Measurements from ENCODE around the gene ABI3BP. TPM values are rescaled to one million over a fixed set of nuclear protein-coding genes. Genes with fewer than 3 reads are reported as not detected.

The ABI3BP gene
- total RNA-seq, 1 experiment from 2014 or later = 0.74 TPM

- no peak for TF ChIP-seq ELF4 (CRISPR knock-in tag; IDR thresholded peaks at IDR 0.05; ENCODE audit: low read depth)
- no peak for ATAC-seq
- Mint-ChIP-seq H3K27me3 (ENCODE audit: low read depth) (no peaks in the 10 kb centered on the region), H3K36me3 (no peaks in the 10 kb centered on the region), H3K4me1 (no peaks in the 10 kb centered on the region), H3K27ac (no peak overlapping the region), H3K9me3 (peaks cover 6% of the 10 kb centered on the region; the same call in 1 of the 2 replicates), H3K4me3 (no peak overlapping the region)
- ChIA-PET POLR2A (no interaction called here), CTCF (no interaction called here)
- no peak for DNase-seq (ENCODE audit: low spot score)
Observed at GRCh38 chr3:100972301-100972844, 20.8 kb downstream of the ABI3BP start.

- no peak for DNase-seq (ENCODE audit: low spot score)
- Mint-ChIP-seq H3K27ac (no peak overlapping the region), H3K4me1 (no peaks in the 10 kb centered on the region)
Observed at GRCh38 chr3:100971798-100972197, 21.4 kb downstream of the ABI3BP start.

GRCh38 chr3:100970477-100970990 lies 22.7 kb downstream of the ABI3BP start:
- no peaks in the 10 kb centered on the region for H3K36me3 Mint-ChIP-seq
- no peak for TF ChIP-seq SOX15 (CRISPR knock-in tag; IDR thresholded peaks at IDR 0.05)
- TF ChIP-seq ERG (CRISPR knock-in tag; IDR thresholded peaks at IDR 0.05) = no peak
- TF ChIP-seq ZNF532 (CRISPR knock-in tag; IDR thresholded peaks at IDR 0.05; ENCODE audit: borderline replicate concordance) = no peak
- TF ChIP-seq CDX4 (CRISPR knock-in tag; IDR thresholded peaks at IDR 0.05; ENCODE audit: borderline replicate concordance) = no peak
- no peak for TF ChIP-seq GTF2I (CRISPR knock-in tag; conservative IDR thresholded peaks at IDR 0.05)
- no peak for TF ChIP-seq ZBTB21 (CRISPR knock-in tag; IDR thresholded peaks at IDR 0.05; ENCODE audit: borderline replicate concordance)
- no peak for TF ChIP-seq MAX (CRISPR knock-in tag; IDR thresholded peaks at IDR 0.05)
- no peaks in the 10 kb centered on the region for H3K9me3 Mint-ChIP-seq
- CTCF ChIA-PET = no interaction called here
- POLR2A ChIA-PET = no interaction called here
- no peak overlapping the region for H3K4me3 Mint-ChIP-seq
- no peak for ATAC-seq
- no peak overlapping the region for H3K27ac Mint-ChIP-seq
- no peaks in the 10 kb centered on the region for H3K27me3 Mint-ChIP-seq (ENCODE audit: low read depth)
- no peaks in the 10 kb centered on the region for H3K4me1 Mint-ChIP-seq
- DNase-seq (ENCODE audit: low spot score) = no peak

More at GRCh38 chr3:100971798-100972197, 21.4 kb downstream of the ABI3BP start:
- 0 out of 2 replicates have a peak, but pooled peaks cover under 1% of the 10 kb centered on the region for H3K9me3 Mint-ChIP-seq
- POLR2A ChIA-PET = no interaction called here
- H3K4me3 Mint-ChIP-seq = no peak overlapping the region
- ATAC-seq = no peak
- TF ChIP-seq MAX (CRISPR knock-in tag; IDR thresholded peaks at IDR 0.05) (no peak), USF1 (CRISPR knock-in tag; IDR thresholded peaks at IDR 0.05) (no peak), EMX1 (CRISPR knock-in tag; IDR thresholded peaks at IDR 0.05) (no peak), JAZF1 (CRISPR knock-in tag; IDR thresholded peaks at IDR 0.05) (no peak), ZNF317 (CRISPR knock-in tag; IDR thresholded peaks at IDR 0.05; ENCODE audit: borderline replicate concordance, low read depth) (no peak), SP1 (CRISPR knock-in tag; conservative IDR thresholded peaks at IDR 0.05) (no peak), SMAD4 (CRISPR knock-in tag; IDR thresholded peaks at IDR 0.05) (no peak), ZMAT4 (CRISPR knock-in tag; IDR thresholded peaks at IDR 0.05) (no peak), ZSCAN18 (CRISPR knock-in tag; IDR thresholded peaks at IDR 0.05) (no peak), MXD4 (CRISPR knock-in tag; IDR thresholded peaks at IDR 0.05; ENCODE audit: borderline replicate concordance) (no peak), IRF2 (CRISPR knock-in tag; IDR thresholded peaks at IDR 0.05; ENCODE audit: borderline replicate concordance, low read depth) (no peak), IRF1 (CRISPR knock-in tag; IDR thresholded peaks at IDR 0.05) (no peak)
- CTCF ChIA-PET = no interaction called here
- H3K27me3 Mint-ChIP-seq (ENCODE audit: low read depth) = no peaks in the 10 kb centered on the region
- H3K36me3 Mint-ChIP-seq = no peaks in the 10 kb centered on the region
